HepG2 (cell line): ENCODE measurements around the gene WBP1. TPM values are rescaled to one million over a fixed set of nuclear protein-coding genes. Genes with fewer than 3 reads are reported as not detected.

Experiments used
- ATAC-seq: fragments of 200-7000 bp; cut with Tn5 transposase; 3 replicates; pipeline ENCODE4 v1.9.1; 2020; ENCODE audit warnings: mild to moderate bottlenecking, moderate library complexity
- BruUV-seq: library from RNA; stranded (reverse); fragments of 400-500 nt; replicated peaks from 2 replicates; lab custom pipeline; 2021; lab: Mats Ljungman, UMichigan
- CTCF ChIA-PET: fragments of 300-600 bp; formaldehyde crosslinking; extraction: SDS; loops from one replicate; lab custom pipeline; 2021; ENCODE audit warnings: low total read pairs, inconsistent platforms, low intra/inter-chr PET ratio; lab: Yijun Ruan, JAX
- POLR2A ChIA-PET: fragments of 350-600 bp; sonication (Branson Sonifier 250); formaldehyde crosslinking; loops from one replicate; lab custom pipeline; 2020; ENCODE audit warnings: antibody characterized with exemption, inconsistent platforms; lab: Yijun Ruan, JAX
- DNase-seq: peaks from one replicate; pipeline ENCODE4 v3.0.0-alpha.2; 2015; ENCODE audit warnings: low spot score
- FAIRE-seq: peaks from 3 replicates; lab custom pipeline; 2011; peaks lifted over from hg19 to GRCh38; lab: Jason Lieb, UNC
- H2AFZ ChIP-seq: one replicate; pipeline ENCODE4 v1.6.1; 2011; ENCODE audit warnings: low read length, inconsistent platforms
- H3K27ac ChIP-seq: fragments of 300-600 bp; 3 replicates; pipeline ENCODE4 v1.8.0; 2011; ENCODE audit warnings: mixed run types, mild to moderate bottlenecking, mixed read lengths, low read length, inconsistent platforms; ENCODE audit not compliant: insufficient read depth; ENCODE audit errors: extremely low read length
- H3K27me3 ChIP-seq, 2 experiments: fragments of 200-600 bp in 1 of 2; 2 replicates in 1 of 2; 3 replicates in 1 of 2; pipeline versions ENCODE4 v1.6.0 to v1.8.0; 2011; ENCODE audit warnings: low read length in 2 of 2, mild to moderate bottlenecking in 2 of 2, moderate library complexity in 2 of 2, inconsistent platforms in 1 of 2; ENCODE audit not compliant: insufficient read depth in 2 of 2, control insufficient read depth in 1 of 2
- H3K36me3 ChIP-seq, 2 experiments: fragments of 200-600 bp in 1 of 2; replicated peaks in 1 of 2; 2 replicates in 1 of 2; 3 replicates in 1 of 2; pipeline versions ENCODE4 v1.5.1 to v1.8.0; 2011; ENCODE audit warnings: low read length in 2 of 2, inconsistent platforms in 1 of 2; ENCODE audit not compliant: insufficient read depth in 2 of 2, control insufficient read depth in 1 of 2
- H3K4me1 ChIP-seq: 2 replicates; pipeline ENCODE4 v1.5.1; 2012; ENCODE audit warnings: low read length, inconsistent platforms; ENCODE audit not compliant: insufficient read depth
- H3K4me2 ChIP-seq: 2 replicates; pipeline ENCODE4 v1.6.0; 2011; ENCODE audit warnings: low read depth, low read length, inconsistent platforms
- H3K4me3 ChIP-seq, 3 experiments: fragments of 200-600 bp in 1 of 3; sonication (generic), shearing (Covaris generic) in 1 of 3; replicated peaks in 1 of 3; 2 replicates each; pipeline ENCODE4 v1.5.1; 2011 to 2016; ENCODE audit warnings: low read length in 3 of 3, inconsistent platforms in 2 of 3, low read depth in 2 of 3, mild to moderate bottlenecking in 2 of 3, control low read depth in 1 of 3, mixed read lengths in 1 of 3; ENCODE audit not compliant: insufficient read depth in 1 of 3
- H3K79me2 ChIP-seq: one replicate; pipeline ENCODE4 v1.6.1; 2011; ENCODE audit warnings: low read length, inconsistent platforms; ENCODE audit not compliant: insufficient read depth
- H3K9ac ChIP-seq: 2 replicates; pipeline ENCODE4 v1.6.0; 2011; ENCODE audit warnings: mild to moderate bottlenecking, low read depth, low read length, inconsistent platforms; ENCODE audit not compliant: insufficient read depth
- H3K9me3 ChIP-seq: 2 replicates; pipeline ENCODE4 v1.5.1; 2012; ENCODE audit warnings: mild to moderate bottlenecking, low read length
- H4K20me1 ChIP-seq: 2 replicates; pipeline ENCODE4 v1.6.0; 2011; ENCODE audit warnings: inconsistent platforms, mild to moderate bottlenecking, low read length, moderate library complexity; ENCODE audit not compliant: insufficient read depth
- ATF6 ChIP-seq: sonication (generic); formaldehyde crosslinking; conservative IDR thresholded peaks from 2 replicates; pipeline ENCODE4 v1.4.0; 2020; ENCODE audit warnings: missing genetic modification reagents
- CSRNP1 ChIP-seq: sonication (generic); formaldehyde crosslinking; IDR thresholded peaks from 2 replicates; pipeline ENCODE4 v1.8.1; 2023; ENCODE audit warnings: mild to moderate bottlenecking, missing genetic modification reagents
- ELF4 ChIP-seq: sonication (generic); formaldehyde crosslinking; IDR thresholded peaks from 2 replicates; pipeline ENCODE4 v1.5.0; 2020; ENCODE audit warnings: missing genetic modification reagents, mild to moderate bottlenecking, moderate library complexity, borderline replicate concordance
- EZH2 ChIP-seq: conservative IDR thresholded peaks from 2 replicates; pipeline ENCODE4 v1.6.1; 2012; ENCODE audit warnings: mild to moderate bottlenecking, low read depth, low read length, moderate library complexity
- FOXK2 ChIP-seq: fragments of 450-650 bp; IDR thresholded peaks from 2 replicates; pipeline ENCODE4 v1.6.1; 2016
- FOXO4 ChIP-seq: sonication (generic); formaldehyde crosslinking; conservative IDR thresholded peaks from 2 replicates; pipeline ENCODE4 v1.8.1; 2023; ENCODE audit warnings: missing genetic modification reagents
- HMG20A ChIP-seq: IDR thresholded peaks from 2 replicates; pipeline ENCODE4 v1.6.1; 2016; ENCODE audit warnings: borderline replicate concordance
- KAT7 ChIP-seq: IDR thresholded peaks from 2 replicates; pipeline ENCODE4 v1.6.1; 2018; ENCODE audit warnings: borderline replicate concordance, missing compliant biosample characterization
- MBD4 ChIP-seq: IDR thresholded peaks from 2 replicates; pipeline ENCODE4 v1.6.1; 2012; ENCODE audit warnings: low read length, inconsistent platforms, borderline replicate concordance
- TGIF2 ChIP-seq: IDR thresholded peaks from 2 replicates; pipeline ENCODE4 v1.6.1; 2016; ENCODE audit warnings: control low read depth, missing compliant biosample characterization
- XBP1 ChIP-seq: sonication (generic); formaldehyde crosslinking; IDR thresholded peaks from 2 replicates; pipeline ENCODE4 v1.5.0; 2020; ENCODE audit warnings: missing genetic modification reagents
- ZEB1 ChIP-seq: IDR thresholded peaks from 2 replicates; pipeline ENCODE4 v1.6.1; 2012; ENCODE audit warnings: mild to moderate bottlenecking, low read depth, inconsistent platforms; ENCODE audit not compliant: insufficient replicate concordance
- ZFP1 ChIP-seq: IDR thresholded peaks from 2 replicates; pipeline ENCODE4 v1.6.1; 2016
- ZNF205 ChIP-seq: IDR thresholded peaks from 2 replicates; pipeline ENCODE4 v1.6.1; 2018; ENCODE audit warnings: missing biosample characterization, missing genetic modification reagents
- ZNF207 ChIP-seq: fragments of 450-650 bp; IDR thresholded peaks from 2 replicates; pipeline ENCODE4 v1.6.1; 2016; ENCODE audit warnings: antibody characterized with exemption, borderline replicate concordance
- ZNF546 ChIP-seq: sonication (generic); formaldehyde crosslinking; conservative IDR thresholded peaks from 2 replicates; pipeline ENCODE4 v1.8.1; 2023; ENCODE audit warnings: mild to moderate bottlenecking, missing genetic modification reagents
- ZNF563 ChIP-seq: sonication (generic); formaldehyde crosslinking; IDR thresholded peaks from 2 replicates; pipeline ENCODE4 v1.8.0; 2022; ENCODE audit warnings: mild to moderate bottlenecking, moderate library complexity, missing genetic modification reagents
- ZNF777 ChIP-seq: sonication (generic); formaldehyde crosslinking; IDR thresholded peaks from 2 replicates; pipeline ENCODE4 v1.4.0; 2020; ENCODE audit warnings: missing genetic modification reagents
- WGBS: methylation state at CpG from one replicate; pipeline ENCODE4 v1.1.6; 2017; ENCODE audit warnings: low lambda C conversion rate; 5-methylcytosine and 5-hydroxymethylcytosine counted together
- in situ Hi-C: cut with HindIII; loops from 2 replicates; pipeline ENCODE4 v1.10.0; 2017; ENCODE audit warnings: low pct_unique_long_range_greater_than_20kb; ENCODE audit not compliant: extremely low pct_ligation_motif_present
- intact Hi-C: fragments of 100-400 bp; cut with micrococcal nuclease; formaldehyde crosslinking; loops from one replicate; pipeline ENCODE4 v1.10.0; 2022; ENCODE audit not compliant: unreplicated experiment
- polyA plus RNA-seq, 8 experiments: library from polyadenylated mRNA; depleted of rRNA in 3 of 8; stranded (reverse) in 7 of 8; unstranded in 1 of 8; fragments of >200 nt; fragmentation: Illumina TruSeq in 4 of 8; extraction: Trizol in 4 of 8; gene quantifications; 2 replicates each; pipeline versions ENCODE4 v1.2.1 to v1.2.3, GENCODE V29; 2011 to 2016; ENCODE audit warnings: low read depth in 4 of 8, missing spikeins in 1 of 8, mixed read lengths in 1 of 8; ENCODE audit not compliant: insufficient read depth in 1 of 8
- total RNA-seq, 5 experiments: library from RNA; depleted of rRNA; stranded (reverse); fragments of >200 nt; fragmentation: Illumina TruSeq; extraction: Trizol; gene quantifications; 2 replicates each; pipeline ENCODE4 v1.2.3, GENCODE V29; 2016; ENCODE audit warnings: low read depth in 1 of 5

The WBP1 gene
- total and polyA plus RNA-seq, 2 of the 13 experiments (the other 11 are each of a cell fraction or from before 2014, with no cell fraction given), result 38.8 to 85.7 TPM

- intact Hi-C loops (no loop called here), in situ Hi-C loops (no loop called here)
- Histone ChIP-seq H3K27ac (peak overlapping the region; percentile 13), H3K9me3 (no peaks in the 10 kb centered on the region), H3K4me1 (peaks cover 27% of the 10 kb centered on the region), H3K36me3 (no peaks in the 10 kb centered on the region), H3K4me3 (peak overlapping the region in 2 of 3 experiments; percentile 2 to 63; a peak in 2 of 6 replicates), H4K20me1 (no peaks in the 10 kb centered on the region), H3K9ac (peak overlapping the region; percentile 5; the same call in 1 of the 2 replicates), H3K27me3 (peaks cover 0 to 9% of the 10 kb centered on the region in 2 experiments; a peak in 3 of 5 replicates), H2AFZ (peak overlapping the region; percentile 43), H3K79me2 (no peaks in the 10 kb centered on the region), H3K4me2 (peak overlapping the region; percentile 84)
- CTCF ChIA-PET, result no interaction called here
- DNase-seq (peak; percentile 78), ATAC-seq (peak; percentile 84), FAIRE-seq (peak; percentile 96)
- WGBS, result 3% methylated on average over 8 of the region's 8 CpGs
- BruUV-seq, result no TSS peak
- POLR2A ChIA-PET, result interaction anchor here (0.7 to 2.4 kb wide), 11 partner anchors 11 to 117 kb away, joined by 3 to 17 read pairs (median 5); partner anchors contain the start of genes AUP1, HTRA2, MRPL53 and PCGF1
- TF ChIP-seq KAT7 (no peak), EZH2 (no peak), FOXK2 (no peak), ZNF546 (CRISPR knock-in tag) (no peak), ATF6 (CRISPR knock-in tag) (no peak), ZNF777 (CRISPR knock-in tag) (no peak), ZFP1 (CRISPR knock-in tag) (no peak), FOXO4 (no peak), ZNF207 (no peak), ZNF563 (no peak), ZEB1 (no peak), HMG20A (CRISPR knock-in tag) (no peak), ELF4 (CRISPR knock-in tag) (no peak), TGIF2 (CRISPR knock-in tag) (0 out of 2 replicates have a peak, but pooled peaks have one; percentile 49), ZNF205 (no peak), CSRNP1 (no peak), MBD4 (no peak), XBP1 (CRISPR knock-in tag) (no peak)
These were observed 45.1 kb upstream of the WBP1 start for GRCh38 chr2:74413001-74413698.
